GM21526 (cell line): Measurements from ENCODE around the gene KDM3A.
"Not testable (repeated sequence)": the region's sequence is repeated elsewhere in the genome, so short reads cannot be mapped to it uniquely, and the experiment has no call there.

ENCODE experiments used
- ATAC-seq: cut with Tn5 transposase; IDR thresholded peaks from one replicate; pipeline ENCODE4 v1.9.1; 2021; ENCODE audit warnings: moderate library complexity; ENCODE audit not compliant: unreplicated experiment, low FRiP score

The KDM3A gene

DNA sequence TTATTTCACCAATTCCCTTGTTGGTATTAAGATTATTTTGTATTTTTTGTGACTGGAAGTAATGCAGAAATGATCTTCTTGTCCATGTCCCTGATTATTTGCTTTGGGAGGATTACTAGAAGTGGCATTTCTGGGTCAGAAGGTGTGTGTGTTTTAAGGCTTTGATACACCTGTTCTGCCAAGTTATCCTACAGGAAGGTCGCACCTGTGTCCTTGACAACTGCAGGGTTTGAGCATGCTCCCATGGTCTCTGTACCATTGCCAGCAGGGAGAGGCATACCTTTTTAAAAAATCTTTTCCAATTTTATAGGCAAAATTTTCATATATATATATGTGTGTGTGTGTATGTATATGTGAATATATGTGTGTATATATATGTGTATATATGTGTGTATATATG lies 29.7 kb downstream of the KDM3A start:
- no peak for ATAC-seq

DNA sequence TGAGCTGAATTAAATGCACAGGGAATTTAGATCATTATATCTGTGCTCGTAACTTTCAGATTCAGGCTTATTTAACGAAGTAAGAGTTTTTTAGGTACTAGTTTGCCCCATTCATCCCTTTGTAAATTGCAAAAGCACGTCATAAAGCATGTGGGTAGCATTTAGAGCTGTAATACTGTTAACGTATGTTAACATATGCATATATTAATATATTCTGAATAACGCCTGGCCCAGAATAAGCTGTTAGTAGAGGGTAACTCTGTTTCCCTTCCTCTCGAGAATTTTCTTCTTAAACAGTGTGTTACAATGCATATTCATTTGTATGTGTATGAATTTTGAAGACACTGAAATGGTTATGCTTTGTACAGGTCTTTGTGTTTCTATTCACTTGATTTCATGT lies 30.5 kb downstream of the KDM3A start:
- no peak for ATAC-seq

DNA sequence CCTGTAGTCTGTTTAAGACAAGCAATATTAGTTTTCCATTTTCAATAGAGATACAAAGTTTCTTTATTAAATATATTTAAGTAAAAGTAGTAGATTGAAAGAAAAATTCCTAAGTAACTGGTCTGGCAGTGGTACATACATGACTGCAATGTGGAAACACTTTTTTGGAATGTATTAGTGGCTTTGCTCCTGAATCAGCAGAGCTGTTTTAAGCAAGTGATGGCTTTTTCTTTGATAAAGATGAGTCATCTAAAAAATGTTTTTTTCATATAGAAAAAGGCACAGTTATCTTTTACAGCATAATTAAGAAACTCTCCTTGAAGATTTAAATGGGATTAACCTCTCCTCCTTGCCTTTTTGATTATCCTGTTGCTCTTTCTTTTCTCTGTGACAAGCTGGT lies 34.9 kb downstream of the KDM3A start:
- ATAC-seq = no peak

DNA sequence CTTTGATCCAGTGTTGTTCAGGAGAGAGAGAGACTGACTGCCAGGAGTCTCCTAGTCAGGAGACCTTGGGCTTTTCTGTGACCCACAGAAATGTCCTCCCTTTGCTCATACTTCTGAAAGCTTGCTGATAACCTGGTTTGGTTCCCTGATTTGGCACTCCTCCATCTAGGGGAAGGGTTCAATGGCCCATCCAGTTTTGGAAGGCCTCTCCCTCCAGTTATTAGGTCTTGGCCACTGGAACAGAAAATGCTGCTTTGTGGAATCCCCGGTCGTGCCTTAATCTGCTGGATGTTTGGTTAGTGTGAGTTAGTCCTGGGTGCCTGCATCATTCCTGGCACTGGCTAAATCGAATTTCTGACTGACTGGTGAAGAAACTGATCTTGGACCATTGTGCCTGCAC lies 35.7 kb downstream of the KDM3A start:
- ATAC-seq = no peak

DNA sequence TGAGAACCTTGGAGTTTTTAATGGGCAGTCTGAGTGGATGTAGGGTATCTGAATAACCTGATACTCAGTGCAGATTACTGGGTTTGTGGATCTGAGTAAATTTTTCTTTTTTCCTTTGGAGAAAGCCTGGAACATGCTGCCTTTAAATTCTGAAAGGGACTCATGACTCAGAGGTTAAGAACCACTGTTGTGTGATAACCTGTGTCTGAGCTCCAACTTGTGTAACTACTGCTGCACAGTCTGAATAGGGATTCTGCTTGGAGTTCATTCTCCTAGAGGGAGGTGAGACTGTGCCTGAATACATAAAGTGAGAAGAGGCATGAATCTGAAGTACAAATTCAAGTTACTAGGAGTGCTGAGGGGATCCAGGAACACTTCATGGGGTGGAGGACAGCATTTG lies 36.2 kb downstream of the KDM3A start:
- ATAC-seq = no peak

- ATAC-seq = no peak
These were observed 38.9 kb downstream of the KDM3A start for GRCh38 chr2:86480105-86480504.

DNA sequence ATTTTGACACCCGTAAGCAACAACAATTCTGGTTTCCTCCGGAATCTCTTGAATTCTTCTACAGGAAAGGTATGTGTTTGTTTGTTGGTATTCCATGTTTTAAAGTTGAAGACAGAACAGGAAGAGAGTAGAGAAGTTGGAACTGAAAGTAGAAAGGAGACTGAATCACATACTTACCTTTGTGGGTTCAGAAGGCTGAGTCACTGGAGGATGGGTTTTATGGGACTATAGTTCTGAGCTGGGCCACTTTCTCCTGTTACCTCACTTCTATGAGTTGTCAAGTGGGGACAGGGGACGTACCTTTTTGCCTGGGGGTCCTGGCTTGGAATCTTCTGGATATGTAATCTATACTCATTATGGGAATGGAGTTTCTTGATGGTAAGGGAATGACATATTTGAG lies 40.9 kb downstream of the KDM3A start:
- no peak for ATAC-seq

- ATAC-seq = no peak
These were observed 43.2 kb downstream of the KDM3A start for GRCh38 chr2:86484385-86484784.

DNA sequence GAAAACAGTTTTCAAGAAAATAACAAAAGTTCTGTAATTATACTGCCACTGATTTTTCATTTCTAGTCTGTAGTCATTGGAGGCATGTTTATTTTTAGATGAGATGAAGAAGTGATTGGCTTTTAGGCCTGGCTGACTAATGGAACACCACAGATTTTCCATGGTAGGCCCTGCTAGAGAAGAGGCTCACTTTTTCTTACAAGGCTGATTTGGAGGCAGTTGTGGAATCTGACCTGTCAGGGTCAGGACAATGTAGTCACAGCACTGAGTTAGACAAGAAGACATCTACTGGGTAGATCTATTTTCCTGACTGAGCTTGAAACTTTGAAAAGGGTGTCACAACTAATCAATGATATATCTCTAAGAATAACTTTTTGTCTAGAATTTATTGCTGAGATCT lies 43.9 kb downstream of the KDM3A start:
- ATAC-seq = no peak

- no peak for ATAC-seq
These were observed 44.6 kb downstream of the KDM3A start for GRCh38 chr2:86485802-86486201.

- ATAC-seq = no peak
These were observed 45.9 kb downstream of the KDM3A start for GRCh38 chr2:86487062-86487461.

- ATAC-seq = no peak
These were observed 47.5 kb downstream of the KDM3A start for GRCh38 chr2:86488561-86489250.

- ATAC-seq = no peak
These were observed 48.4 kb downstream of the KDM3A start for GRCh38 chr2:86489542-86489941.

- ATAC-seq = no peak
These were observed 49.1 kb downstream of the KDM3A start for GRCh38 chr2:86490245-86490644.

DNA sequence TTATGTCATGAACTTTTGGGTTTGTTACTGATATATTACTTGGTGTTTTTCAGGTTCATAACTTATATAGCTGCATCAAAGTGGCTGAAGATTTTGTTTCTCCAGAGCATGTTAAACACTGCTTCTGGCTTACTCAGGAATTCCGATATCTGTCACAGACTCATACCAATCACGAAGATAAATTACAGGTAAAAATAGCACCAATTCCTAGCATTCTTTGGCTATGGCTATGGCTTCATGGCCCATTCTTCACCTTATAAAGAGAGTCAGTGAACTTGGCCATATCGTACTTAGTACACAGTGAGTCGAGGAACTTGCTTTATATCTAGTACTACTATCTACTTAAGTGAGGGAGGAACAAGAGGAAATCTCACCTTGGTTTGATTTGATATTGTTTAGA lies 49.9 kb downstream of the KDM3A start:
- ATAC-seq = no peak

- ATAC-seq = no peak
These were observed 50.9 kb downstream of the KDM3A start for GRCh38 chr2:86492048-86492453.

- not testable (repeated sequence) for ATAC-seq
These were observed 55.2 kb downstream of the KDM3A start for GRCh38 chr2:86496391-86496790.

GRCh38 chr2:86498468-86499260 lies 57.5 kb downstream of the KDM3A start:
- ATAC-seq = no peak

DNA sequence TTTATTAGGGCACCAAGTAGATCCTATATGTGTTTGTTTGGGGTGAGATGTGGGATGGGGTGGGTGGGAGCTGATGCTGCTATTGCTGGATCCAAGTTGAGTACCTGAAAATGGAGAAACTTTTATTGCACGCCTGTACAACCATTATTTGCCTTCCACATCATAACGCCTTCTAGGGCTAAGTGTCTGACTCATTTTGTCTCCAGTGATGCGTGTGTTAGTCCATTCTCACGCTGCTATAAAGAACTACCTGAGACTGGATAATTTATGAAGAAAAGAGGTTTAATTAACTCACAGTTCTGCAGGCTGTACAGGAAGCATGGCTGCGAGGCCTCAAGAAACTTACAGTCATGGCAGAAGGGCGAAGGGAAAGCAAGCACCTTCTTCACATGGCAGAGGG lies 58.2 kb downstream of the KDM3A start:
- ATAC-seq = no peak

DNA sequence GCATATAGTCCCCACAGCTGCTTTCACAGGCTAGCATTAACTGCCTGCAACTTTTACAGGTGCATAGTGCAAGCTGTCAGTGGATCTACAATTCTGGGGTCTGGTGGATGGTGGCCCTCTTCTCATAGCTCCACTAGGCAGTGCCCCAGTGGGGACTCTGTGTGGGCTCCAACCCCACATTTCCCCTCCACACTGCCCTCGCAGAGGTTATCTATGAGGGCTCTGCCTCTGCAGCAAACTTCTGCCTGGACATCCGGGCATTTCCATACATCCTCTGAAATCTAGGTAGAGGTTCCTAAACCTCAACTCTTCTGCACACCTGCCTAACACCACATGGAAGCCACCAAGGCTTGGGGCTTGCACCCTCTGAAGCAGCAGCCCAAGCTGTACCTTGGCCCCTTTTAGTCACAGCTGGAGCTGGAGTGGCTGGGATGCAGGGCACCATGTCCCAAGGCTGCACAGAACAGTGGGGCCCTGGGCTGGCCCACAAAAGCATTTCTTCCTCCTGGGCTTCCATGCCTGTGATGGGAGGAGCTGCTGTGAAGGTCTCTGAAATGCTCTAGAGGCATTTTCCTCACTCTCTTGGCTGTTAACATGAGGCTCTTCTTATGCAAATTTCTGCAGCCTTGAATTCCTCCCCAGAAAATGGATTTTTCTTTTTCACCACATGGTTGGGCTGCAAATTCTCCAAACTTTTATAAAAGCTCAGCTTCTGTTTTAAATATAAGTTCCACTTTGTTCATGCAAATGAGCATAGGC lies 59.3 kb downstream of the KDM3A start:
- ATAC-seq = no peak

DNA sequence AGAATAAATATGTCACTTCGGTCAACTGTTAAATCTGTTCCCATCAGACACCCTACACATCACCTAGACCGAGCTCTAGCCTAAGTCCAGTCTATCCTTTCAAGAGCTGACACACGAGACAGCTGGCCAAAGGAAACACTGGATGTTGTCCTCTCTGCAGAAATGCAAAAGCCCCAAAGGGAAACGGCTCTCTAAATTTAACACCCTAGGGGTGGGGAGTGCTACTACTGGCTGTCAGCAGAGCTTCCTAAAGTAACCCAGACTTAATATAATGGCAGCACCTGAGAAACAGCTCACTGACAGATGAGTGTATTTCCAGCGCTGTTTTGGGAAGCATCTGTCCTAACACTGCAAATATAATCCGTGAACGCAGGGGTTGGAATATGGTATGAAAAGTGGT lies 66.4 kb downstream of the KDM3A start:
- no peak for ATAC-seq
